Stomach smooth muscle (tissue), 2 donors: ENCODE measurements around the gene PBX4.

Experiments
- H3K27ac ChIP-seq: one replicate; pipeline ENCODE4 v1.7.0; 2013; ENCODE audit warnings: mild to moderate bottlenecking, low read length, inconsistent platforms
- H3K27me3 ChIP-seq, 2 donors: one replicate each; pipeline ENCODE4 v1.7.0; 2013; ENCODE audit warnings: low read length in 2 of 2; ENCODE audit not compliant: insufficient read depth in 2 of 2, control insufficient read depth in 1 of 2
- H3K36me3 ChIP-seq, 2 donors: one replicate each; pipeline ENCODE4 v1.7.0; 2013; ENCODE audit warnings: low read length in 2 of 2; ENCODE audit not compliant: control insufficient read depth in 2 of 2, insufficient read depth in 2 of 2
- H3K4me1 ChIP-seq: one replicate; pipeline ENCODE4 v1.7.0; 2013; ENCODE audit warnings: low read length; ENCODE audit not compliant: control insufficient read depth, insufficient read depth
- H3K4me3 ChIP-seq, 2 donors: one replicate each; pipeline ENCODE4 v1.7.0; 2013; ENCODE audit warnings: low read length in 2 of 2
- H3K9ac ChIP-seq, 2 donors: one replicate each; pipeline ENCODE4 v1.7.0; 2013; ENCODE audit warnings: low read length in 2 of 2, mild to moderate bottlenecking in 1 of 2
- H3K9me3 ChIP-seq, 2 donors: one replicate each; pipeline ENCODE4 v1.7.0; 2013; ENCODE audit warnings: low read length in 2 of 2; ENCODE audit not compliant: control insufficient read depth in 2 of 2
- donor health status: healthy.
- donor health status: Pancreatic carcinoma.

PBX4 gene

DNA sequence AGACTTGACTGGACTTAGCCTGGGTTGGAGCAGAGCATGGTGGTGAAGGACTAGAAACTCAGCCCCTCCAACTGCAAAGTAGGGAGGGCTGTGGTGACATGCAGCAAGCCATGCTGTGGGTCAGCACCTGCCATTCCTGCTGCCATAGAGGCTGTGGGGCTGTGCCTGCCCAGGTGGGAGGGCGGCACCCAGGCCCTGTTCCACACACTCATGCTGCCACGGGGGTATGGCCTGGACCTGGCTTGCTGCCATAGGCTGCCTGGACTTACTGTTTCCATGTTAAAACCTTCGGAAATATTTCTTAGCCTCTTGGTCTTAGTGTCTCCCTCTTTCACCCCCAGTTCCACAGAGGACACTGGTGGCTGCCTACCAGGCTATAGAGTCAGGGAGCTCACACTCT, 51.1 kb downstream of the PBX4 start:
- H3K9ac ChIP-seq: no peak overlapping the region
- H3K36me3 ChIP-seq: no peaks in the 10 kb centered on the region
- no peak overlapping the region for H3K4me3 ChIP-seq
- H3K4me1 ChIP-seq: no peaks in the 10 kb centered on the region
- no peaks in the 10 kb centered on the region for H3K27me3 ChIP-seq
- H3K9me3 ChIP-seq: no peaks in the 10 kb centered on the region
- H3K27ac ChIP-seq: no peak overlapping the region

DNA sequence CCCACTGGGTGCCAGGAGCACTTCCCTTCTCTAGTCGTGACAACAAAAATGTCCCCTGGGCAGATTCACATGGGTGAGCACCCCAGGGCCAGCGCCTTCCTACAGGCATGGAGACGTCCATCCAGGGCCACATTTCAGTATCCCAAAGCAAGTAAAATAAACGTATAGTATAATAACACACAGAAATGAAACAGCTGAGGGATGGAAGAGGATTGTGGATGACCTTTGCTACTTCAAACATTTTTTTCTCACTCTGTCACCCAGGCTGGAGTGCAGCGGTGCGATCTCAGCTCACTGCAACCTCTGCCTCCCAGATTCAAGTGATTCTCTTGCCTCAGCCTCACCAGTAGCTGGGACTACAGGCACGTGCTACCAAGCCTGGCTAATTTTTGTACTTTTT, 52.2 kb downstream of the PBX4 start:
- no peaks in the 10 kb centered on the region for H3K9me3 ChIP-seq
- H3K4me3 ChIP-seq: no peak overlapping the region
- H3K4me1 ChIP-seq: no peaks in the 10 kb centered on the region
- H3K27ac ChIP-seq: no peak overlapping the region
- H3K36me3 ChIP-seq: no peaks in the 10 kb centered on the region
- H3K27me3 ChIP-seq: no peaks in the 10 kb centered on the region
- H3K9ac ChIP-seq: no peak overlapping the region

DNA sequence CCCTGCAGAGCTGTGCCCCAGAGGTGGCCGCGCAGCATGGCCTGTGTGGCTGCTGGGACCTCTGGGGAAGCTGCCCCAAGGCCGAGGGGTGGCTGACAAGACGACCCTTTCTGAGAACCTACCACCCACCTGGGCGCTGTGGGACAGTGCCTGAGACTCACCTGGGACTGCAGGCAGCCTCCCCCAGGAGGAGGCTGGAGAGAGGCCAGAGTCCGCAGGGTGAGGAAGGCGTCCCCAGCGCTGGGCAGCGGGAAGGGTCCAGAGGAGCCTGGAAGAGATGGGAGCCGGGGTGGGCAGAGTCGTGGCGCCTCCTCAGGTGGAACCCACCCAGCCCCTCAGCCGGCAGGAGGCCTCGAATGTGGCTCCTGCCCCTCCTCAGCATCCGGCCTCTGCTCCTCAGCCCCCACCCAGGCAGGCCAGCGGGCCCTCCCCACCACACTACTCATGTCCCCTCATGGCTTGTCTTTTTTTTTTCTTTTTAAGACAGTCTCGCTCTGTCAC, 55.1 kb downstream of the PBX4 start:
- Histone ChIP-seq H3K27ac (no peak overlapping the region), H3K4me1 (no peaks in the 10 kb centered on the region), H3K9me3 (no peaks in the 10 kb centered on the region), H3K9ac (no peak overlapping the region), H3K36me3 (no peaks in the 10 kb centered on the region), H3K4me3 (no peak overlapping the region), H3K27me3 (no peaks in the 10 kb centered on the region)

DNA sequence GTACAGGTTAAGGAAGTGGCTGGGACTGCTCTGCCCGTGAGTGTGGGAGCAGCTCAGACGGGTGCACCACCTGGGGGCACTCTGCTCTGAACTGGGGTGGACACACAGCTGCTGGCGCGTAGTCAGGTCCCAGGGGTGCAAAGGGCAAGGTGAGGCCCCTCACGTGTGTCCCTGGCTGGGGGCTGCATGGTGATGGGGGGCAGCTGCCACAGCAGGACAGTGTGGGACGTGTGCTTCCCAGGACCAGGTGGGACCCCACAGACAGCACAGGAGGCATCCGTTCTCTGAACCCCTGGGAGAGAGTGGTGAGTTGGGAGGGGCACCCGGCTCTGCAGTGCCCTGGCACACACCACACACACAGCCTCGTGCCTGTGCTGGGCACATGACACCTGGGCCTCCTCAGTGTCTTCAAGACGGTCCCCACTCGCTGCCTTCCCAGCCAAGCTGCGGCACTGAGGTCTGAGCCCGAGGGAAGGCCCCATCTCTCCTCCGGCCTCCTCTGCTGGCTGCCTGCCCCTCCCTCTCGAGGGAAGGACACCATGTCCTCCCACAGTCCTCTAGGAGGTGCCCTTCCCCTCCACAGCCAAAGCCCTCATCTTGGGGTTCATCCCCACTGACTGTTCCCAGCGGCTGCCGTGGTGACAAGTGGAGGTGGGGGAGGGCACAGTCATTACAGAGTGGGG, 55.7 kb downstream of the PBX4 start:
- H3K9ac ChIP-seq: no peak overlapping the region
- H3K36me3 ChIP-seq: no peaks in the 10 kb centered on the region
- H3K9me3 ChIP-seq: no peaks in the 10 kb centered on the region
- H3K27ac ChIP-seq: no peak overlapping the region
- no peaks in the 10 kb centered on the region for H3K4me1 ChIP-seq
- no peak overlapping the region for H3K4me3 ChIP-seq
- no peaks in the 10 kb centered on the region for H3K27me3 ChIP-seq

DNA sequence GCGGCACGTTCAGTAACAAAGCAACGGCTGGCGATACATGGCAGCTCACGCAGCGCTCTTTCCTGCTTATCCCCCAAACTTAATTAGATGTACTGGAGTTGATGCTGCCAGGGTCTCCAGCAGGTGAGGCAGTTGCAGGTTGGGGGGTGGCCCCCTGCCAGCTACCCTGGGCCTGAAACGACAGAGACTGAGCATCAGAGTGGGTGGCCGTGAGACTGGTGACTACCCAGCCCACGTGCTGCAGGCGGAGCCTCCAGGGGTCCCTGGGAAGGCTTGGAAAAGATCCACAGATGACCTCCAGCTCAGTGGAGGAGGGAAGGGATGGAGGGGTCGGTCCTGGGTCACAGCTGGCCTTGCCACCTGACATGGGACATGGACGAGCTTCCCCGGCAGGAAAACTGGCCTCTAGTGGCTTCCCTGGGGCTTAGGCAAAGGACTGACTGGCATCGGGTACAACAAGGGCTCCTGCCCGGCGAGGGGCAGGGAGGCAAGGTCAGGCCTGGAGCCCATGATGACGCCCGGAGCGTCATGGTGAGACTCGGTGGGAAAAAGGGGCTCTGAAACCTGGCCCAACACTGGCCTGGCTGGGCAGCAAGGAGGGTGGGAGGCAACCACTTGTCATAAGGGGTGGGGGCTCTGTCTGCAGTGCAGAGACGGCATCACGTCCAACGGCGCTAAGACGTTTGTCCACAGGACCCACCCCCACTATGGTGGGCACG, 56.4 kb downstream of the PBX4 start:
- Histone ChIP-seq H3K36me3 (no peaks in the 10 kb centered on the region), H3K4me3 (no peak overlapping the region), H3K9me3 (no peaks in the 10 kb centered on the region), H3K27ac (no peak overlapping the region), H3K27me3 (no peaks in the 10 kb centered on the region), H3K4me1 (no peaks in the 10 kb centered on the region), H3K9ac (no peak overlapping the region)

DNA sequence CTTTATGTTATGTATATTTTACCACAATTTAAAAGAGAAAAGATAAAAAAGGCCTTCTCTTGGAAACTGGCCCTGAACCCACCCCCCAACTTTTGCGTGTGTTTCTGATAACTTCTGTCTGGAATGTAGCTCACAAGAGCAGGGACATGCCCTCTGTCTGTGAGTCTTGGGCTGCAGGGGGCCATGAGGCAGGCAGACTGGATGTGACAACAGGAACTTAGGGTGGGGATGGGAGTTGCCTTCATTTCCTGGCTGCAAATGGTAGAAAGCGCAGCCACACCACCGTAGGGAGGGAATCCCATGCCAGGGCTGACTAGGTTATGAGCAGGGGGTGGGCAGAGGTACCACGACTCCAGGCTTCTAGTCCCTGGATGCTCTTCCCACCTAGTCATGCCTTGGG, 58.6 kb downstream of the PBX4 start:
- H3K27me3 ChIP-seq: no peaks in the 10 kb centered on the region
- H3K9me3 ChIP-seq: no peaks in the 10 kb centered on the region
- no peak overlapping the region for H3K9ac ChIP-seq
- no peaks in the 10 kb centered on the region for H3K36me3 ChIP-seq
- H3K4me3 ChIP-seq: no peak overlapping the region
- no peaks in the 10 kb centered on the region for H3K4me1 ChIP-seq
- no peak overlapping the region for H3K27ac ChIP-seq

DNA sequence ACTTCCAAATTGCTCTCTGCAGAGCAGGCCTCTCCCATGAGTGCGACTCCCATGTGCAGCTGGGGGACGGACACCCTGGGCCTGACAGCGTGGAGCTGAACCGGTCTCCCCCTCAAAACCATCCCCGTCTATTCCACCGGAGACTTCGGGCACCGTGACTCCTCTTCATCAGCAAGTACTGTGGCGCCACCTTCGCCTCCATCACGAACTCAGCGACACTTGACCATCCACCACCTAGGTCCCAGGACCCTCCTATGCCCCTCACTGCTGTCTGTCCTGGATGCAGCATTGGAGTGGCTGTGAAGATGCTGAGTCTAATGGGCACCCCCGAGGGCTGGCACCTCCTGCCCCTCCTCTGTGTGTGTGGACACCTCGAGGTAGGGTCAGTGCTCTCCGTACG, 59.9 kb downstream of the PBX4 start:
- Histone ChIP-seq H3K27me3 (peaks cover 0 to 4% of the 10 kb centered on the region in 2 donors), H3K9ac (no peak overlapping the region), H3K36me3 (no peaks in the 10 kb centered on the region), H3K4me1 (no peaks in the 10 kb centered on the region), H3K4me3 (no peak overlapping the region), H3K9me3 (no peaks in the 10 kb centered on the region), H3K27ac (no peak overlapping the region)

DNA sequence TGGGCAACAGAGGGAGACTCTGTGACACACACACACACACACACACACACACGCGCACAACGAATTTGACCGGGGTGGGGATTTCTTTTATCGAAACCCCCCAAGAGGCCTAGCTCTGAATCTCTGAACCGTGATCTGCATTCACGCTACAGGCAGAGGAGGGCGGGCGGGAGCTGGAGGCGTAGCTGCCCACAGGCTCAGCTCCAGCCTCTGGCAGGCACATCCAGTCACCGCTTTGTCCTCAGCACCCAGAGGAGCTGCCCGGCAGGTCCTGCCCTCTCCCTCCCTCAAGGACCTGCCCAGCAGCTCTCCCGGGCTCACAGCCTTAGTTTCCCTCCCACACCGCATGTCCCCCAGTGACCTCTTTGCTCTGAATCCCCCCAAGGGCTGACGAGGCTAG, 60.4 kb downstream of the PBX4 start:
- H3K27me3 ChIP-seq: peaks cover 0 to 4% of the 10 kb centered on the region in 2 donors
- H3K27ac ChIP-seq: no peak overlapping the region
- H3K9me3 ChIP-seq: no peaks in the 10 kb centered on the region
- no peak overlapping the region for H3K4me3 ChIP-seq
- no peak overlapping the region for H3K9ac ChIP-seq
- H3K36me3 ChIP-seq: no peaks in the 10 kb centered on the region
- H3K4me1 ChIP-seq: no peaks in the 10 kb centered on the region

DNA sequence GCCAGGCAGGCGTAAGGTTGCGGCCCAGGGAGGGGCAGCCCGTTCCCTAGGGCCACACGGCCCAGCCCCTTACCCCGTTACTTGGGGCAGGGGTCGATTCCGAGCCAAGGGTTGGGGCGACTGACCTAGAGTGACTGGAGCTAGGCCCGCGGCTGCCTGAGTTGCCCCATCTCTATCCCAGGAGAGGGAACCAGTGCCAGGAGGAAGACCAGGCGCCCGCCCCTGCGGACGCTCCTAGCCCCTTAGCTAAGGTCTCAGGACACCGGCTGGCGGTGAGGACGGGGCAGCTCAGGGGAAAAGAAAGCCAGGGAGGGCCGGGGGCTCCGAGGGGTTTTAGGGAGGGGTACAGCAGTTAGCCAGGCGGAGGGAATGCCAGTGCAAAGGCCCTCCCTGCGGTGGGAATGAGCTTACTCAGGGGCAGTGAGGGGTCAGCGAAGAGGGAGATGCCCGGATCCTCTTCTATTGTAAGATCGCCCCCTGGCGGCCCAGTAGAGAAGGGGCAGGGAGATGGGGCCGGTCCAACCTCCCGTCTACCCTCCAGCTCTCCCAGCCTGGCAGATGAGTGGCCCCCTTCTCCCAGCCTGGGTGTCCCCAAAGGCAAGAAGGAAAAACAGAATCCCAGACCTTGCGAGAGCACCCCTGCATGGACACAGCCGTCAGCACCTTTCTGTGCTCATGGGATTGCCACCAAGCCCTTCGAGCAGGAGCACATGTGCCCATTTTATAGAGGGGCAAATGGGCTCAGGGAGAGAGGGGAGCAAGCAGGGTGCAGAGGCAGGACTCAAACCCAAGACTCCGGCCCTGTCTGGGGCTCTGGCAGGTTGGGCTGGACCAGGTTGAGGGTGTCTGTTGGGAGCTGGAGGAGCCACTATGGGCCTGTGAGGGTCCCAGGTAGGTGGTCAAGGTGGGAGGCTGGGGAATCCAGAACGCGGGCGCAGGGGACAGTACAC, 64.1 kb downstream of the PBX4 start:
- H3K27ac ChIP-seq: no peak overlapping the region
- no peaks in the 10 kb centered on the region for H3K9me3 ChIP-seq
- H3K4me1 ChIP-seq: no peaks in the 10 kb centered on the region
- H3K4me3 ChIP-seq: no peak overlapping the region
- peaks cover 11 to 14% of the 10 kb centered on the region in 2 donors for H3K27me3 ChIP-seq
- H3K9ac ChIP-seq: no peak overlapping the region
- no peaks in the 10 kb centered on the region for H3K36me3 ChIP-seq

DNA sequence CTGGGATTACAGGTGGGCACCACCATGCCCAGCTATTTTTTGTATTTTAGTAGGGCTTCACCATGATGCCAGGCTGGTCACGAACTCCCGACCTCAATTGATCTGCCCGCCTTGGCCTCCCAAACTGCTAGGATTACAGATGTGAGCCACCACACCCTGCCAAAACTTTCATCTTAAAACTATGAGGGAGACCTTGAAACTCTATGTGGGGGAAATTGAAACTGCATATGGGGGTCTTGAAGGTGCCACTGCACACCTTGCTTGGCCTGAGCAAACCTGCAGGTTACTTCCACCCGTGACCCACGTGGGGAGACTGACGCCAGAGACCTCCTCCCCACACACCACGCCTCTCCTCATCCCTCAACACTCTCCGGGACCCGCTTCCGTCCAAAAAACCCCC, 64.8 kb downstream of the PBX4 start:
- Histone ChIP-seq H3K4me1 (no peaks in the 10 kb centered on the region), H3K9me3 (no peaks in the 10 kb centered on the region), H3K36me3 (no peaks in the 10 kb centered on the region), H3K27me3 (peaks cover 17 to 18% of the 10 kb centered on the region in 2 donors), H3K9ac (no peak overlapping the region), H3K4me3 (no peak overlapping the region), H3K27ac (no peak overlapping the region)
